Calu3 (cell line): Measurements from ENCODE around the gene TMC7. TPM values are rescaled to one million over a fixed set of nuclear protein-coding genes. Genes with fewer than 3 reads are reported as not detected.
A peak's percentile ranks its signal among the peaks of the same experiment; 100 is the strongest.

Experiments
- BruUV-seq: library from RNA; stranded (reverse); fragments of 400-500 nt; replicated peaks from 2 replicates; lab custom pipeline; 2021; lab: Mats Ljungman, UMichigan
- CTCF ChIA-PET: fragments of 300-600 bp; sonication (Branson Sonifier 250); formaldehyde crosslinking; loops from one replicate; lab custom pipeline; 2022; ENCODE audit warnings: antibody characterized with exemption; lab: Charles Lee
- DNase-seq: peaks from one replicate; pipeline ENCODE4 v3.0.0; 2022
- H3K27ac Mint-ChIP-seq: one replicate; pipeline ENCODE4 v1.8.0; 2022; ENCODE audit warnings: mixed read lengths; ENCODE audit not compliant: unreplicated experiment
- H3K27me3 Mint-ChIP-seq: one replicate; pipeline ENCODE4 v1.8.0; 2022; ENCODE audit warnings: mixed read lengths; ENCODE audit not compliant: unreplicated experiment
- H3K36me3 Mint-ChIP-seq: one replicate; pipeline ENCODE4 v1.8.0; 2022; ENCODE audit warnings: mild to moderate bottlenecking, moderate library complexity, mixed read lengths; ENCODE audit not compliant: insufficient read depth, unreplicated experiment
- H3K4me1 Mint-ChIP-seq: one replicate; pipeline ENCODE4 v1.8.0; 2022; ENCODE audit warnings: mild to moderate bottlenecking, low read depth, mixed read lengths; ENCODE audit not compliant: unreplicated experiment
- H3K4me3 Mint-ChIP-seq: one replicate; pipeline ENCODE4 v1.8.0; 2022; ENCODE audit warnings: mild to moderate bottlenecking, low read depth, moderate library complexity, mixed read lengths; ENCODE audit not compliant: unreplicated experiment
- H3K9me3 Mint-ChIP-seq: one replicate; pipeline ENCODE4 v1.8.0; 2022; ENCODE audit warnings: low read depth, mixed read lengths; ENCODE audit not compliant: unreplicated experiment
- intact Hi-C: fragments of 100-400 bp; cut with micrococcal nuclease; formaldehyde crosslinking; loops from one replicate; pipeline ENCODE4 v1.10.0; 2022; ENCODE audit not compliant: unreplicated experiment
- total RNA-seq: library from RNA; stranded (reverse); gene quantifications from 2 replicates; pipeline ENCODE4 v1.2.3, GENCODE V29; 2022
- TF ChIP-seq, protein P1 (sequence below): fragments of 200-600 bp; IDR thresholded peaks from one replicate; pipeline ENCODE4 v1.8.0; 2022; ENCODE audit warnings: antibody characterized with exemption; ENCODE audit not compliant: unreplicated experiment

The TMC7 gene
- total RNA-seq, 1 experiment from 2014 or later = 10.1 TPM

- peak; percentile 90 for DNase-seq
- intact Hi-C loops = loop anchor here (5.0 kb wide), 1 partner anchor 167 kb away; the partner anchor contains the start of gene ARL6IP1
- H3K36me3 Mint-ChIP-seq = no peaks in the 10 kb centered on the region
- no peaks in the 10 kb centered on the region for H3K9me3 Mint-ChIP-seq
- peaks cover 15% of the 10 kb centered on the region for H3K4me1 Mint-ChIP-seq
- BruUV-seq = no TSS peak
- H3K4me3 Mint-ChIP-seq = no peak overlapping the region
- TF ChIP-seq, protein P1, sequence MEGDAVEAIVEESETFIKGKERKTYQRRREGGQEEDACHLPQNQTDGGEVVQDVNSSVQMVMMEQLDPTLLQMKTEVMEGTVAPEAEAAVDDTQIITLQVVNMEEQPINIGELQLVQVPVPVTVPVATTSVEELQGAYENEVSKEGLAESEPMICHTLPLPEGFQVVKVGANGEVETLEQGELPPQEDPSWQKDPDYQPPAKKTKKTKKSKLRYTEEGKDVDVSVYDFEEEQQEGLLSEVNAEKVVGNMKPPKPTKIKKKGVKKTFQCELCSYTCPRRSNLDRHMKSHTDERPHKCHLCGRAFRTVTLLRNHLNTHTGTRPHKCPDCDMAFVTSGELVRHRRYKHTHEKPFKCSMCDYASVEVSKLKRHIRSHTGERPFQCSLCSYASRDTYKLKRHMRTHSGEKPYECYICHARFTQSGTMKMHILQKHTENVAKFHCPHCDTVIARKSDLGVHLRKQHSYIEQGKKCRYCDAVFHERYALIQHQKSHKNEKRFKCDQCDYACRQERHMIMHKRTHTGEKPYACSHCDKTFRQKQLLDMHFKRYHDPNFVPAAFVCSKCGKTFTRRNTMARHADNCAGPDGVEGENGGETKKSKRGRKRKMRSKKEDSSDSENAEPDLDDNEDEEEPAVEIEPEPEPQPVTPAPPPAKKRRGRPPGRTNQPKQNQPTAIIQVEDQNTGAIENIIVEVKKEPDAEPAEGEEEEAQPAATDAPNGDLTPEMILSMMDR = peak; percentile 92
- no peak overlapping the region for H3K27ac Mint-ChIP-seq
- CTCF ChIA-PET = no interaction called here
- no peaks in the 10 kb centered on the region for H3K27me3 Mint-ChIP-seq
Measured at GRCh38 chr16:18969050-18969854, 14.5 kb upstream of the TMC7 start.

GRCh38 chr16:18969855-18970240 lies 13.9 kb upstream of the TMC7 start:
- Mint-ChIP-seq H3K27ac (no peak overlapping the region), H3K4me3 (no peak overlapping the region), H3K27me3 (peaks cover under 1% of the 10 kb centered on the region), H3K36me3 (no peaks in the 10 kb centered on the region), H3K9me3 (no peaks in the 10 kb centered on the region), H3K4me1 (peaks cover 15% of the 10 kb centered on the region)
- intact Hi-C loops = loop anchor here (5.0 kb wide), 1 partner anchor 168 kb away; the partner anchor contains the start of gene ARL6IP1
- BruUV-seq = no TSS peak
- CTCF ChIA-PET = no interaction called here
- no peak for DNase-seq
- TF ChIP-seq, protein P1 = no peak

DNA sequence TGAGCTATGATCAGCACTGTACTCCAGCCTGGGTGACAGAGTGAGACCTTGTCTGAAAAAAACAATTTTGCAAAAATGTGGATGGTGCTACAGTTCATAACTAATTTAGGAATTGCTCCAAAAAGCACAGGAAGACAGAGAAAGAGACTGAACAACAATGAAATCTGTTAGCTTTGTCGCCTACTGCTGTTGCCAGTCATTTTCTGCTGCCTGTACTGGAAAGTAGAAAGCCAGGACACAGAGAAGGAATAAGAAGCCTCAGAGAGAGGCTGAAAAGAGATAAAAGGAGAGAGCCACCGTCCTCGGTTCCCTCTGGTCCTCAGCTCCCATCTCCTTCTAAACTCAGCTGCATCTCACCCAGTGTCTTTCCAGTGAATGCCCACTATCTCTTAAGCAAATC lies 8.6 kb upstream of the TMC7 start:
- Mint-ChIP-seq H3K27me3 (peaks cover 32% of the 10 kb centered on the region), H3K27ac (no peak overlapping the region), H3K4me3 (no peak overlapping the region), H3K4me1 (peaks cover 7% of the 10 kb centered on the region), H3K36me3 (no peaks in the 10 kb centered on the region), H3K9me3 (no peaks in the 10 kb centered on the region)
- intact Hi-C loops = no loop called here
- CTCF ChIA-PET = interaction anchor here (1.1 to 1.5 kb wide), 2 partner anchors 8 to 19 kb away, joined by 3 to 4 read pairs; no protein-coding TSS in a partner anchor
- no TSS peak for BruUV-seq
- DNase-seq = no peak
- TF ChIP-seq, protein P1 = no peak

- Mint-ChIP-seq H3K9me3 (no peaks in the 10 kb centered on the region), H3K36me3 (peaks cover 18% of the 10 kb centered on the region), H3K4me3 (no peak overlapping the region), H3K4me1 (peaks cover 14% of the 10 kb centered on the region), H3K27ac (no peak overlapping the region), H3K27me3 (peaks cover 31% of the 10 kb centered on the region)
- TF ChIP-seq, protein P1 = no peak
- no TSS peak for BruUV-seq
- no peak for DNase-seq
- intact Hi-C loops = loop anchor here (5.0 to 10.0 kb wide), 2 partner anchors 37 to 525 kb away; no protein-coding TSS in a partner anchor
- CTCF ChIA-PET = interaction anchor here (0.6 kb wide), 1 partner anchor 128 kb away, joined by 3 read pairs; no protein-coding TSS in a partner anchor
Measured at GRCh38 chr16:18979936-18980335, 3.8 kb upstream of the TMC7 start.
